Stimulated activated CD4-positive, alpha-beta T cell treated with anti-CD3 and anti-CD28 coated beads, TNF-alpha, amount 100 ng/mL, for 24 hours (primary cell): ENCODE measurements around the gene COPA.
A peak's percentile ranks its signal among the peaks of the same experiment; 100 is the strongest.

ENCODE experiments used
- DNase-seq, 3 experiments: peaks; one replicate each; pipeline ENCODE4 v3.0.0-alpha.2; 2020; ENCODE audit warnings: low read depth in 3 of 3

Gene COPA

DNA sequence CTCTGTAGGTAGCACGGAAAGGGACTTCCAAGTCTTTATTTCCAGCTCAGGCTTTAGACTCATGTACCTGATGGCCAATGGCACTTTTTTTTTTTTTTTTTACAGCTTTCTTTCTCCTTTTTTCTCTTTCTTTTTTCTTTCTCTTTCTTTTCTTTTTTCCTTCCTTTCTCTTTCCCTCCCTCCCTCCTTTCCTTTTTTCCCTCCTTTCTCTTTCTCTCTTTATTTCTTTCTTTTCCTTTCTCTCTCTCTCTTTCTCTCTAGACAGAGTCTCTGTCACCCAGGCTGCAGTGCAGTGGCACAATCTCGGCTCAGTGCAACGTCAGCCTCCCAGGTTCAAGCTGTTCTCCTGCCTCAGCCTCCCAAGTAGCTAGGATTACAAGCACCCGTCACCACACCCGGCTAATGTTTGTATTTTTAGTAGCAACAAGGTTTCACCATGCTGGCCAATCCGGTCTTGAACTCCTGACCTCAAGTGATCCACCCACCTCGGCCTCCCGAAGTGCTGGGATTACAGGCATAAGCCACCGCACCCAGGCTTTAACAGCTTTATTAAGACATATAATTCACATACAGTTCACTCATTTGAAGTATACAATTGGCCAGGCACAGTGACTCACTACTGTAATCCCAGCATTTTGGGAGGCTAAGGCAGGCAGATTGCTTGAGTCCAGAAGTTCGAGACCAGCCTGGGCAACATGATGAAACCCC is 75.6 kb downstream of the COPA start:
- no peak for DNase-seq

DNA sequence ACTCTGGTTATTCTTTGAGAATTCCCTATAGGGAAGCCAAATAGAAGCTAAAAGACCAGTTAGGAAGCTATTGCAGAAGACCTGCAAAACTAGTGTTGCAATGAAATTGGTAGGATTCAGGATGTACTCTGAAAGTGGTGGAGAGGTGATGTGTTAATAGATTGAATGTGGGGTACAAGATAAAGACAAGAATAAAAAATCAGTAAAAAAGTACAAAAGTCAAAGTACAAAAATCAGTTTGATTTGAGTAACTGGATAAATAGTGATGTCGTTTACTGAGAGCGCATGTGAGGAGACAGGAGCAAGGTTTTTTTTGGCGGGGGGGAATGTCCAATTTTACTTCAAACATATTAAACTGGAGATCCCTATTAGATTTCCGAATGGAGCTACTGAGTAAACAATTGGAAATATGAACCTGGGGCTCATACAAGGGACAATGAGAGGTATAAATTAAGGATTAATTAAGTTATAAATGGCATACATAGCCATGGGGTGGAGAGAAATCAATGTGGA is 78.2 kb downstream of the COPA start:
- DNase-seq: no peak

DNA sequence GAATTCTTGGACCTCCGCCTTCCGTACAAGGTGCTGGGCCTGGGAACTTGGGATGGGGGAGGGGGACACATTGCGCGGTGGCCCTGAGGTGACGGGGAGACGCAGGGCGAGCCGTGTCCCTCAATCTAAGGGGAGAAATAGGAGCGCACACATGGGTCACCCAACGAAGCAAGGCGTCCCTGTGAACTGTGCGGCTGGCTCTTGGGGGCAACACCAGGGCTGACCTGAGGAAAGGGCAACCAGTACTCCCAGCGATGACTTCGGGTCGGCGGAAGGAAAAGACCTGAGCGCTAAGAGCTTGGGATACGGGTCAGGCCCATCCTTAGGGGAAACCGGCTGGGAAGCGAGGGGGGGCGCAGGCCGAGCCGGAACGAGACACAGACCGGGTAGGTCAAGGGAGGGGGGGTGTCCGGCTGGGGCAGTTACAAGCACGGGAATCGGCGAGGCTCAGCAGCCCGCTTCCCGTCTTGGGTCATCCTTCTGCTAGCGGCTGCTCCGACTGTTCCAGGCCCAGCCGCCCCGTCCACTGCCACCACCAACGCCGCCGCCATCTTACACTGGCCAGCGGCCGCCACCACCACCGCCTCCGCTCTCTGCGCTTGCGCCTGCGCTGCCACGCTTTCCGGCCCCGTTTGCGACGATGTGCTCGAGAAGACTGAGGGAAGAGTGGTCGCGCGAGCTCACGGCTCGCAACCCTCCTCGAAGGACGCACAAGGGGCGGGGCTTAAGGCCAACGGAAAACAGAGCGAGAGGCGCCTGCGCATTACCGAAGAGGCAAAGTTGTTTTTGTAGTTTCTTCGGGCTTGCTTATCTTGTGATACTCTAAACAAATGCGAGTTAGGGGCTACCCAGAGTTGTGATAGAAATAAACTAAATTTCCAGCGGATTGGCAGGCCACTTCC is 80.9 kb downstream of the COPA start, which contains the start of gene DCAF8:
Gene DCAF8 (minus strand): TSS at position 657 of the 902 bp plus-strand sequence. CDS start 18,541 bp downstream, outside the sequence.
- DNase-seq: peak; percentile 96 to 97 (median 96)

DNA sequence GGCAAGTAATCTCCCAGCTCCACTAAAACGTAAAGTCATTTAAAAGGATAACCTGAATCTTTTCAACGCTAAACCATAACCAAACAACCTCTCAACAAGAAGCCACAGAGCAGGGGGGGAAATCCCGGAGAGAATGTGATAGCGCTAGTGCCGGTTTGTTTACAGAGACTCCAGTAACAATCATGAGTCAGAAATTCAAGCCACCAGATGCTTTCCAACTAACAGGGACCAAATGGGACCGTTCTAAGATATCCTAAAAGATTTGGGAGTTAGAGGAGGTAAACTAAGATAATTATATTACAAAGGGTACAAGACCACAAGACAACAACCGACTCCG is 81.5 kb downstream of the COPA start:
- peak in 2 of 3 experiments; percentile 64 for DNase-seq

DNA sequence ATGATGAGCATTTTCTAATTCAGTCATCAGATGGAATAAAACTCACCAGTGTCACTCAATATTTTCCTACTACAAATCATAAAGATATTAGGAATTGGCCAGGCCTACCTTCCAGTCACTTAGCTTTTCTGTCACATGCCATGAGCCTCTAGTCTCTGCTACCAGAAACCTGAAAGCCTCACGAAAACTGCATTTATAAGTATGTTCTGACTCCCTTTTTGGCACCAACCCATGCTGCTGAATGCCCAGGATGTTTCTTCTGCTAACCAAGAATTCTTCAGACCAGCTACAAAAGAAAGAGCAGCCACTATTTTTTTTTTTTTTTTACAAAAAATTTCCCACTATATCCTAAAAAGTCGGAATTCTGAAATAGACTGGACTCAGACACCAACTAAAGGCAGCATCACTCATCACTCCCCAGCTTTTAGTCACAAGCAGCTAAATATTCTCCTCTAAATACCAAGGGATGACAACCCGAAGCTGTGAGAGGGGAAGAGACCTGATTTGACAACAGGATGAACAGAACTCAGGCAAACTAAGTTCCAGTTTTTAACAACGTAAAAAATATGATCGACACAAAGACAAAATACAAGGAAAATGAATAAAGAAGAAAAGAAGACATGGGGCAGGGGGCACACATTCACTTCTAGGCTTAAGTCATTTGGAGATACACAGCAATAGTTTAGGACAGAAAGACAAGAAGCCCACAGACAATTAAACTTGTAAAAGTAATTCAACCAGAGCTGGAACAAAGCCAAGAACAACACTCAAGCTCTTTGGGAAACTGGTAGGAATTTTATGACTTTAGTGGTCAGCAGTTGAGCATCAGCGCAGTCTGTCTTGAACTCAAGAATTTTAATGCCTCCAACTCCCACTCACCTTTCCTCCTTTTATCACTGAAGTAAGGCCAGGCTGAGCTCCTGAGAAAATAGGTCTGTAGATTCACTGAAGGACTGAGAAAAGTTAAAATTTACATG is 82.4 kb downstream of the COPA start:
- DNase-seq: no peak

DNA sequence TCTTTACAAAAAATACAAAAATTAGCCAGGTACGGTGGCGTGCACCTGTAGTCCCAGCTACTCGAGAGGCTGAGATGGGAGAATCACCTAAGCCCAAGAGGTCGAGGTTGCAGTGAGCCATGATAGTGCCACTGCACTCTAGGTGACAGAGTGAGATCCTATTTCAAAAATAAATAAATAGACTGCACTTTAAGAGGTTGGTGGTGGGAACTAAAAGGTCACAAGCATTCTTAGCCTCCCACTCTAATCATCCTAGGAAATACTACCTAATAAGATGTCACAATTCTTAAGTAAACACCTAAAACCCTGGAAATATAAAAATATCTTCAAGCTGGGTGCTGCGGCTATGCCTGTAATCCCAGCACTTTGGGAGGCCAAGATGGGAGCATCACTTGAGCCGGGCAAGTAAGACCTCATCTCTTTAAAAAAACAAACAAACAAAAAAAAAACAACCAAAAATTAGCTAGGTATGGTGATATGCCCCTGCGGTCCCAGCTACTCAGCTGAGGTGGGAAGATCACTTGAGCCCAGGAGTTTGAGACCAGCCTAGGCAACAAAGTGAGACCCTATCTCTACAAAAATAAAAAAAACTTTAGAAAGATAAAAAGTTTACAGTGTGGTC is 84.8 kb downstream of the COPA start:
- DNase-seq: no peak

GRCh38 chr1:160257411-160258015 is 85.5 kb downstream of the COPA start:
- DNase-seq: no peak

DNA sequence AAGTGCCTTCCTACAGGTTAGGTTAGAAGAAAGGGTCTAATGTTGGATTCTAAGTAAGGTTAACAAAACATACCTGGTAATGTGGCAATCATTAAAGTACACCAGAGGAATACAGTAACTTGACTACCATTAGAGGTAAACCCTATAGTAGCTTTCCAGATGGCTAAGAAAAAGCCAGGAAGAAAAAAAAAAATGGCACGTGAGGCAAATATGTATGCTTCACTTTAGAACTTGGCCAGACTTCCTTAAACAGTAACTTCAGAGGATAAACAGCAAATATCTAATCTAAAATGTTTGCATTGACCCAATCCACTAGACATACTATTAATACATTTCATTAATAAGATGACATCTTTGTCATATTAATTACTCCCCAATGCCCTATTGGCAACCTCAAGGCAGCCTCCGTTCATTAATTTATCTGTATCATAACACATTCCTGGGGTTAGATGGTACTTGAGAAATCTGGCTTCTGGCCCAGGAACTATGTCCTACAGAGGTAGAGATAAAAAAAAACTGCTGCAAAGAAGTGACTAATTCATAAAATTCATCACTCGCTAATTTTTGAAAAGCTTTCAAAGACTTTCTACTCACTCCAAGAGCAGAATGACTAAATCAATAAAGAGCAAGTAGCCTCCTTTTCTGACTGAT is 86.5 kb downstream of the COPA start:
- no peak for DNase-seq

DNA sequence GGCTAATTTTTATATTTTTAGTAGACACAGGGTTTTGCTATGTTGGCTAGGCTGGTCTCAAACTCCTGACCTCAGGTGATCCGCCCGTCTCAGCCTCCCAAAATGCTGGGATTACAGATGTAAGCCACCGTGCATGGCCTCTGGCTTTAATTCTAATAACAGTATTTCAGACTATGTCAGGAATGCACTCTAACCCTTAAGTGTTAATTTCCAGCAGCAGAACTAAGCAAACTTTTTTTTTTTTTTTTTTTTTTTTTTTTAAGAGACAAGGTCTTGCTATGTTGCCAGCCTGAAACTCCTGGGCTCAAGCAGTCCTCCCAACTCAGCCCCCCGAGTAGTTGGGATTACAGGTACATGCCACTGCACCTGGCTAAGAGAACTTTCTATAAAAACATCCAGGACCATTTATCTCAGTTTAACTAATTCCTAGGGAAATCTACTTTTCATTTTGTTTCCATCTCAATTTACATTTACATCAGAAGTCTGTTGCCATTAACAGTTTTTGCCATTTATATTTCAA is 87.2 kb downstream of the COPA start:
- DNase-seq: no peak

- peak; percentile 3 to 27 (median 19) for DNase-seq
These were observed 91.1 kb downstream of the COPA start for GRCh38 chr1:160251687-160252526.

- DNase-seq: no peak
These were observed 92.0 kb downstream of the COPA start for GRCh38 chr1:160251011-160251410.

DNA sequence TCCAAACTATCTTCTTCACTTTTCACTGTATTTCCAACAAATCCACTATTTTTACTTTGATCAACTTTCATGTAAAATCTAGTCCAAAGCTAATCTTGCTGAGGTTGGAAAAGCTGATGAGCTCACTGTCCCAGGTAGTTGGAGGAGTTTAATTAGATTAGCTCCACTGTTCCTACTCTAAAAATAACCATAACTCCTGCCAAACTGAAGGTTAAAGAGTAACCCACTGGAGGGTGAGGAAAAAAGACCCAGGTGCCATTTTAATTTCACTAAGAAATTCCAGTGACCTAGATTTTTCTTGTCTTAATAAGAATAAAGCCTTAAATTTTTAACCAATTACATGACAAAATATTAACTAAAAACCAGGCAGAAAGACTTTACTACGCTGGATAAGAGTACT is 96.0 kb downstream of the COPA start:
- DNase-seq: no peak

DNA sequence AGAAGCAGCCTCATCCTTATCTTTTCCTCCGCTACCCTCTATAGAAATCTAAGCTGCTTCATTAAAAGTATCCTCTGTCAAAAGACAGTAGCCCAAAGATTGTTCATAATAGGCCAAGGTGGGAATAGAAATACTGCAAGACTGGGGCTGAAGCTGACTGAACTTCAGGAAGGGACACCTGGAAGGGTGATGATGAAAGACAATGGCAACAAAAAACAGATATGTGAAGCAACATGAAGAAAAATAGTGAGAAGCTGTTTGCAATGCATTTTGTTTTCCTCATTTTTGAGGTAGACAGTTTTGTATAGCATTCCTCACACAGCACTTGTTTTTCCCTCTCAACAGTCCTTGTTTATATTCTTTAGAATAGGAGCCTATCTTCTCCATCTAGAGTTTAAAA is 97.6 kb downstream of the COPA start:
- no peak for DNase-seq

- no peak for DNase-seq
These were observed 98.8 kb downstream of the COPA start for GRCh38 chr1:160244209-160244608.

DNA sequence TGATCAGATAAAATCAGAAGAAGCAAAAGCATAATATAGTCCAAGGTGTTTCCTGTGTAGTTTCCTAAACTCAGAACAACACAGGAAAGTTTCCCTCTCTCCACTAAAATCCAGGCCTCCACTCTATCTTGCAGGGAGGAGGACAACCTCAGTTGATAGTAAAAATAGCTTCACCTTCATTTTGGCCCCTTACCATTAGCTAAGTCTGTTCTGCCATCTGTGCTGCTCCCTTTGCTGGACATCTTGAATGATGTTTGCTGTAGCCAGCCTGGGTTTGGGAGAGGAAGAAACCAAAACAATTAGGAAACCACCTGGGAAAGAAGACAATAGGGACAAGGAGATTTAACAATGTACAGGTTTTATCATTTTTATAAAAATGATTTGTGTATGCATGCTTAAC is 99.3 kb downstream of the COPA start:
- no peak for DNase-seq

DNA sequence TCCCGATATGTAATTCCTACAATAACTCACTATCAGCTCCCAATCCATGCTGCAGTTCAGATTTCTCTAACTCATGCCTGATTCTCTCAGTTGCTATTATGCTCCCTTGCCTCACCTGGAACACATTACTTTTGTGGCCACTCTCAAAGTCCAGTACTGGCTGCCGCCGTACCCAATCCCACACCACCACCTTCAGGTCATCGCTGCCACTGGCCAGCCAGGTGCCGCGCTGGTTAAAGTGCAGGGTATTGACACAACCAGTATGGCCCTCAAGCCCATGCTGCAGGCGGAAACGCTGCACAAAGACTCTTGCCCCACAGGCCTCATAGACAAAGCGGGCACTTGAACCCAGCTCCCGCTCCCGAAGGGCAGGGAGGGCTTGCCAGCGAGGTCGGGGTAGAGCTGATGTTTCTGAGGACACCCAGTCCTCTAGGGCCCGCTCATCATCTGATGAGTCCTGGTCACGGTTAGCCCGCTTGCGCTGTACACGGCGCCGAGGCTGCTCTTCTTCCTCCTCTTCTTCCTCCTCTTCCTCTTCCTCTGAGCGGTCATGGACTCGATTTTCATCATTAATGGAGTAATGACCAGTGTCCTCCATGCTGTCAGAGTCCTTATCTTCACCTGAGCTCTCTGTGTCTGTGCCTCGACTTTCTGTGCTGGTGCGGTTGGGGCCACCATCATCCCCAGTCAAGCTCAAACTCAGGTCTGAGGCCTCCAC is 103.3 kb downstream of the COPA start:
- DNase-seq: no peak
